Osteocyte (in vitro differentiated cells): ENCODE measurements around the gene UTS2B. TPM values are rescaled to one million over a fixed set of nuclear protein-coding genes. Genes with fewer than 3 reads are reported as not detected.

Experiments
- DNase-seq: peaks from one replicate; pipeline ENCODE4 v3.0.0; 2021; ENCODE audit warnings: mixed read lengths; ENCODE audit not compliant: unreplicated experiment; ENCODE audit errors: extremely low spot score
- H3K27ac Mint-ChIP-seq: one replicate; pipeline ENCODE4 v1.8.0; 2021; ENCODE audit warnings: mild to moderate bottlenecking, mixed read lengths; ENCODE audit not compliant: unreplicated experiment
- H3K27me3 Mint-ChIP-seq: one replicate; pipeline ENCODE4 v1.8.0; 2021; ENCODE audit warnings: mixed read lengths; ENCODE audit not compliant: unreplicated experiment
- H3K36me3 Mint-ChIP-seq: one replicate; pipeline ENCODE4 v1.8.0; 2021; ENCODE audit warnings: mixed read lengths; ENCODE audit not compliant: unreplicated experiment
- H3K4me1 Mint-ChIP-seq: one replicate; pipeline ENCODE4 v1.8.0; 2021; ENCODE audit warnings: mixed read lengths; ENCODE audit not compliant: unreplicated experiment
- H3K4me3 Mint-ChIP-seq: one replicate; pipeline ENCODE4 v1.8.0; 2021; ENCODE audit warnings: mild to moderate bottlenecking, moderate library complexity, mixed read lengths; ENCODE audit not compliant: unreplicated experiment
- H3K9me3 Mint-ChIP-seq: one replicate; pipeline ENCODE4 v1.8.0; 2021; ENCODE audit warnings: mixed read lengths; ENCODE audit not compliant: unreplicated experiment
- CTCF ChIP-seq: fragments of 200-600 bp; sonication (generic); IDR thresholded peaks from 2 replicates; pipeline ENCODE4 v1.5.0; 2021; ENCODE audit warnings: antibody characterized with exemption, mild to moderate bottlenecking, moderate library complexity
- total RNA-seq: library from RNA; stranded (reverse); gene quantifications from 2 replicates; pipeline ENCODE4 v1.2.1, GENCODE V29; 2021

Gene UTS2B
- total RNA-seq, 1 donor from 2014 or later: 0.75 TPM

GRCh38 chr3:191320316-191320715, 10.0 kb downstream of the UTS2B start:
- Mint-ChIP-seq H3K4me3 (no peak overlapping the region), H3K4me1 (peaks cover 2% of the 10 kb centered on the region), H3K36me3 (no peaks in the 10 kb centered on the region), H3K27ac (no peak overlapping the region), H3K27me3 (no peaks in the 10 kb centered on the region), H3K9me3 (no peaks in the 10 kb centered on the region)
- no peak for TF ChIP-seq CTCF
- no peak for DNase-seq

DNA sequence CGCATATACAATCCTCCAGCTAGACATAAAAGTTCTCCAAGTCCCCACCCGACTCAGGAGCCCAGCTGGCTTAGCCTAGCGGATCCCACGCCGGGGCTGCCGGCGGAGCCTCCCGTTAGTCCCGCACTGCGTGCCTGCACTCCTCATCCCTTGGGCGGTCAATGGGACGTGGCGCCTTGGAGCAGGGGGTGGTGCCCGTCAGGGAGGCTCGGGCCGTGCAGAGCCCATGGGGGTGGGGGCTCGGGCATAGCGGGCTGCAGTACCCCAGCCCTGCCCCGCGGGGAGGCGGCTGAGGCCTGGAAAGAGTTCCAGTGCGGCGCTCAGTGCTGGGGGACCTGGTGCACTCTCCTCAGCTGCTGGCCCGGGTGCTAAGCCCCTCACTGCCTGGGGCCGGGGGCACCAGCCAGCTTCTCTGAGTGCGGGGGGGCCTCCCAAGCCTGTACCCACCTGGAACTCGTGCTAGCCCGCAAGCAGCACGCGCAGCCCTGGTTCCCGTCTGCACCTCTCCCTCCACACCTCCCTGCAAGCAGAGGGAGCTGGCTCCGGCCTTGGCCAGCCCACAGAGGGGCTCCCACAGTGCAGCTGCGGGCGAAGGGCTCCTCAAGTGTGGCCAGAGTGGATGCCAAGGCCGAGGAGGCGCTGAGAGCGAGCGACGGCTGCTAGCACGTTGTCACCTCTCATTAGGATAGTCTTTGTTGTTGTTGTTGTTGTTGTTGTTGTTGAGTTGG, 13.3 kb downstream of the UTS2B start:
- Mint-ChIP-seq H3K27ac (no peak overlapping the region), H3K36me3 (no peaks in the 10 kb centered on the region), H3K27me3 (no peaks in the 10 kb centered on the region), H3K4me1 (no peaks in the 10 kb centered on the region), H3K4me3 (no peak overlapping the region), H3K9me3 (no peaks in the 10 kb centered on the region)
- no peak for DNase-seq
- TF ChIP-seq CTCF: no peak

GRCh38 chr3:191314109-191314728, 16.1 kb downstream of the UTS2B start:
- H3K4me1 Mint-ChIP-seq: no peaks in the 10 kb centered on the region
- H3K27ac Mint-ChIP-seq: no peak overlapping the region
- no peaks in the 10 kb centered on the region for H3K9me3 Mint-ChIP-seq
- no peak for DNase-seq
- no peak overlapping the region for H3K4me3 Mint-ChIP-seq
- no peak for TF ChIP-seq CTCF
- H3K36me3 Mint-ChIP-seq: peaks cover 2% of the 10 kb centered on the region
- H3K27me3 Mint-ChIP-seq: no peaks in the 10 kb centered on the region

- Mint-ChIP-seq H3K36me3 (peaks cover 2% of the 10 kb centered on the region), H3K9me3 (no peaks in the 10 kb centered on the region), H3K4me1 (no peaks in the 10 kb centered on the region), H3K4me3 (no peak overlapping the region), H3K27ac (no peak overlapping the region), H3K27me3 (no peaks in the 10 kb centered on the region)
- TF ChIP-seq CTCF: no peak
- DNase-seq: no peak
These were observed 17.0 kb downstream of the UTS2B start for GRCh38 chr3:191313296-191313695.

DNA sequence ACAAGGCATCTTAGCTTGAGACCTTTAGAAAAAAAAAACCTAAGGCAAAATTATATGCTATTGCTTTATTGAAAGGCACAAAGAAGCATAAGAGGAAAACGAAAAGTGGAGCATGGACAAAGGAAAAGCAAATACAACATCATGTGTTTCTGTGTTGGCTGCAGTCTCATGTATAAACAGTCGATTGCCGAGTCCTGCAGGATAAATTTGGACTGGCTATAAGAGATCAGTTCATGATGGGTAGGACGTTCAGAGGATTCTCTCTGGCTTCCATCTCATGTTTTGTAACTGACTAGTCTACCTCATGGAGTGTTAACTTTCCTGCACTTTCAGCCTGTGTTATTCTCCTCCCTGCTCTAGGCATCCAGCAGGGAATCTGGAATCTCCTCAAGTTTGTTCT, 23.0 kb downstream of the UTS2B start:
- DNase-seq: no peak
- Mint-ChIP-seq H3K27me3 (no peaks in the 10 kb centered on the region), H3K4me3 (no peak overlapping the region), H3K36me3 (peaks cover 2% of the 10 kb centered on the region), H3K27ac (no peak overlapping the region), H3K9me3 (no peaks in the 10 kb centered on the region), H3K4me1 (no peaks in the 10 kb centered on the region)
- TF ChIP-seq CTCF: no peak
